ENCODE results near the gene CYB5R4.
"Not testable (repeated sequence)": the region's sequence is repeated elsewhere in the genome, so short reads cannot be mapped to it uniquely, and the experiment has no call there.

The CYB5R4 gene

GRCh38 chr6:83947983-83948382 is 88.5 kb downstream of the CYB5R4 start:
- H3K4me3 ChIP-seq (ENCODE audit: insufficient read depth, low read depth, low read length); H3K9me3 ChIP-seq (ENCODE audit: control insufficient read depth, low read length); H3K4me1 ChIP-seq (ENCODE audit: control insufficient read depth, insufficient read depth, low read length); H3K27me3 ChIP-seq (ENCODE audit: control insufficient read depth, insufficient read depth, low read length, poor library complexity, severe bottlenecking); H3K36me3 ChIP-seq (ENCODE audit: control insufficient read depth, insufficient read depth, low read length); H3K27ac ChIP-seq (ENCODE audit: insufficient read depth, low read depth, low read length, poor library complexity, severe bottlenecking): not testable (repeated sequence)
- 86 to 94% methylated on average over 2 of the region's 2 CpGs for WGBS, 2 experiments

DNA sequence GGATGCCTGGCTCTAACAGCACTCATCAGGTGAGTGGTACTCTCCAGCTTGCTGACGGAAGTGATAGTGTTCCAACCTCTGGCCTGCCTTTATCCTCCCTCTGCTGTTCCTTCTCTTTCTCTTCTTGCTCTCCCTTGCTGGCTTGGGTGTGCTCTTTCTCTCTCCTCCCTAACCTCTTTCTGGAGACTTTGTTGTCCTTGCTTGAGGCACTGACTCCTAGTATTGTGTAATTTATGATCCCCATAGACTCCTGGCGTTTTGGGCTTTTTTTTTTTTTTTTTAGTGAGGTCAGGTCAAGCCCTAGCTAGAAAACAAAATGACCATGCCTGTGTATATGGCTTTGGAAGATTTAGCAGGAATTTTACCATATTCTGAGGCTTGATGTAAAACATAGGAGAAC is 89.4 kb downstream of the CYB5R4 start:
- whole genome bisulfite sequencing, 2 experiments = 82 to 86% methylated on average over 2 of the region's 2 CpGs
- Histone ChIP-seq H3K36me3 (ENCODE audit: control insufficient read depth, insufficient read depth, low read length) (no peaks in the 10 kb centered on the region), H3K4me1 (ENCODE audit: control insufficient read depth, insufficient read depth, low read length) (peaks cover 9% of the 10 kb centered on the region), H3K4me3 (ENCODE audit: insufficient read depth, low read depth, low read length) (no peak overlapping the region), H3K27ac (ENCODE audit: insufficient read depth, low read depth, low read length, poor library complexity, severe bottlenecking) (no peak overlapping the region), H3K27me3 (ENCODE audit: control insufficient read depth, insufficient read depth, low read length, poor library complexity, severe bottlenecking) (no peaks in the 10 kb centered on the region), H3K9me3 (ENCODE audit: control insufficient read depth, low read length) (no peaks in the 10 kb centered on the region)

DNA sequence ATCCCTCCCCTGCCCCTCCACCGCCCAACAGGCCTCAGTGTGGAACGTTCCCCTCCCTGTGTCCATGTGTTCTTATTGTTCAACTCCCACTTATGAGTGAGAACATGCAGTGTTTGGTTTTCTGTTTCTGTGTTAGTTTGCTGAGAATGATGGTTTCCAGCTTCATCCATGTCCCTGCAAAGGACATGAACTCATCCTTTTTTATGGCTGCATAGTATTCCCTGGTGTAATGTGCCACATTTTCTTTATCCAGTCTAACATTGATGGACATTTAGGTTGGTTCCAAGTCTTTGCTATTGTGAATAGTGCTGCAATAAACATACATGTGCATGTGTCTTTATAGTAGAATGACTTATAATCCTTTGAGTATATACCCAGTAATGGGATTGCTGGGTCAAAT is 91.9 kb downstream of the CYB5R4 start:
- not testable (repeated sequence) for H3K36me3 ChIP-seq (ENCODE audit: control insufficient read depth, insufficient read depth, low read length); H3K4me1 ChIP-seq (ENCODE audit: control insufficient read depth, insufficient read depth, low read length); H3K9me3 ChIP-seq (ENCODE audit: control insufficient read depth, low read length); H3K4me3 ChIP-seq (ENCODE audit: insufficient read depth, low read depth, low read length); H3K27me3 ChIP-seq (ENCODE audit: control insufficient read depth, insufficient read depth, low read length, poor library complexity, severe bottlenecking); H3K27ac ChIP-seq (ENCODE audit: insufficient read depth, low read depth, low read length, poor library complexity, severe bottlenecking)
- 86 to 97% methylated on average over 1 to 2 of the region's 2 CpGs for WGBS, 2 experiments

GRCh38 chr6:83952830-83953229 is 93.3 kb downstream of the CYB5R4 start:
- 16 to 17% methylated on average over 2 to 3 of the region's 3 CpGs for WGBS, 2 experiments
- H3K27me3 ChIP-seq (ENCODE audit: control insufficient read depth, insufficient read depth, low read length, poor library complexity, severe bottlenecking) = no peaks in the 10 kb centered on the region

DNA sequence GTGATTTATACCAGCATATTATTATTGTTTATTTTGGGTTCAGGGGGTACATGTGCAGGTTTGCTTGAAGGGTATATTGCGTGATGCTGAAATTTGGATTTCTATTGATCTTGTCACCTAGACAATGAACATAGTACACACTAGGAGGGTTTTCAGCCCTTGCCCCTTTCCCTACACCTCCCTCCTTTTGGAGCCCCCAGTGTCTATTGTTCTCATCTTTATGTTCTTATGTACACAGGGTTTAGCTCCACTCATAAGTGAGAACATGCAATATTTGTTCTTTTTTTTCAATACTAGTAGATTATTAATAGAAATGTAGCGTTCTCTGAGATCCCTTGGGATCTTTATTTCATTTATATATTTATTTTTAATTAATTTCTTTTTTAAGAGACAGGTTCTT is 94.9 kb downstream of the CYB5R4 start:
- H3K9me3 ChIP-seq (ENCODE audit: control insufficient read depth, low read length) = no peaks in the 10 kb centered on the region
- H3K27ac ChIP-seq (ENCODE audit: insufficient read depth, low read depth, low read length, poor library complexity, severe bottlenecking) = no peak overlapping the region
- WGBS, 2 experiments = 100% methylated on average over 1 of the region's 2 CpGs; no CpG with 5 or more reads in 1 of the 2 experiments
- peaks cover 9% of the 10 kb centered on the region for H3K4me1 ChIP-seq (ENCODE audit: control insufficient read depth, insufficient read depth, low read length)
- no peaks in the 10 kb centered on the region for H3K36me3 ChIP-seq (ENCODE audit: control insufficient read depth, insufficient read depth, low read length)
- no peaks in the 10 kb centered on the region for H3K27me3 ChIP-seq (ENCODE audit: control insufficient read depth, insufficient read depth, low read length, poor library complexity, severe bottlenecking)
- no peak overlapping the region for H3K4me3 ChIP-seq (ENCODE audit: insufficient read depth, low read depth, low read length)

More at GRCh38 chr6:83952830-83953229, 93.3 kb downstream of the CYB5R4 start:
- Histone ChIP-seq H3K27ac (ENCODE audit: insufficient read depth, low read depth, low read length, poor library complexity, severe bottlenecking) (no peak overlapping the region), H3K36me3 (ENCODE audit: control insufficient read depth, insufficient read depth, low read length) (no peaks in the 10 kb centered on the region), H3K9me3 (ENCODE audit: control insufficient read depth, low read length) (no peaks in the 10 kb centered on the region), H3K4me1 (ENCODE audit: control insufficient read depth, insufficient read depth, low read length) (peaks cover 9% of the 10 kb centered on the region), H3K4me3 (ENCODE audit: insufficient read depth, low read depth, low read length) (no peak overlapping the region)

DNA sequence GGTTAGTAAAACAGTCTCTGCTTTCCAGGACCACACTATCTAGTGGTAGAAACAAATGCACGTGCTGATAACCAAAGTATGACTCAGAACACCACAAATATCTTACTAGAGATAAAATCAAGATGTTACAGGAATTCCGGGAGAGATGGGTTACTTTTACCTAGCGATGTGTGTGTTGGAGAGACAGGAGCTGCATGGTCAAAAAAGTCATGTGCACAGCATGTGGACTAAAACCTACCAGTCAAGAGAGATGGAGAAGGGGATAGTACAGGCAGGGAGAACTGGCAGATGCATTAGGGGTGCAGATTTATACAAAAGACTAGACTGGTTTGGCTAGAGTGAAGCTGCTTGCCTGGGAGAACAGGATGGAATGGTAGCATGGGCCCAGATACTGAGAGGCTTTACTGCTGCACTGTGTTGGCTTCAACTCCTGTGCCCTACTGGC is 98.8 kb downstream of the CYB5R4 start:
- H3K4me3 ChIP-seq (ENCODE audit: insufficient read depth, low read depth, low read length) = no peak overlapping the region
- peaks cover 2% of the 10 kb centered on the region for H3K4me1 ChIP-seq (ENCODE audit: control insufficient read depth, insufficient read depth, low read length)
- H3K9me3 ChIP-seq (ENCODE audit: control insufficient read depth, low read length) = no peaks in the 10 kb centered on the region
- 95 to 97% methylated on average over 3 of the region's 3 CpGs for WGBS, 2 experiments
- no peaks in the 10 kb centered on the region for H3K27me3 ChIP-seq (ENCODE audit: control insufficient read depth, insufficient read depth, low read length, poor library complexity, severe bottlenecking)
- no peak overlapping the region for H3K27ac ChIP-seq (ENCODE audit: insufficient read depth, low read depth, low read length, poor library complexity, severe bottlenecking)
- no peaks in the 10 kb centered on the region for H3K36me3 ChIP-seq (ENCODE audit: control insufficient read depth, insufficient read depth, low read length)

GRCh38 chr6:83960664-83961063 is 101.2 kb downstream of the CYB5R4 start:
- WGBS, 2 experiments = 83 to 89% methylated on average over 1 of the region's 1 CpG
- Histone ChIP-seq H3K27me3 (ENCODE audit: control insufficient read depth, insufficient read depth, low read length, poor library complexity, severe bottlenecking) (no peaks in the 10 kb centered on the region), H3K4me1 (ENCODE audit: control insufficient read depth, insufficient read depth, low read length) (no peaks in the 10 kb centered on the region)

GRCh38 chr6:83962582-83962981 is 103.1 kb downstream of the CYB5R4 start:
- H3K27me3 ChIP-seq (ENCODE audit: control insufficient read depth, insufficient read depth, low read length, poor library complexity, severe bottlenecking) = no peaks in the 10 kb centered on the region
- H3K36me3 ChIP-seq (ENCODE audit: control insufficient read depth, insufficient read depth, low read length) = no peaks in the 10 kb centered on the region
- H3K27ac ChIP-seq (ENCODE audit: insufficient read depth, low read depth, low read length, poor library complexity, severe bottlenecking) = no peak overlapping the region
- no peaks in the 10 kb centered on the region for H3K4me1 ChIP-seq (ENCODE audit: control insufficient read depth, insufficient read depth, low read length)
- no peak overlapping the region for H3K4me3 ChIP-seq (ENCODE audit: insufficient read depth, low read depth, low read length)
- H3K9me3 ChIP-seq (ENCODE audit: control insufficient read depth, low read length) = no peaks in the 10 kb centered on the region

More at GRCh38 chr6:83960664-83961063, 101.2 kb downstream of the CYB5R4 start:
- Histone ChIP-seq H3K36me3 (ENCODE audit: control insufficient read depth, insufficient read depth, low read length) (no peaks in the 10 kb centered on the region), H3K4me3 (ENCODE audit: insufficient read depth, low read depth, low read length) (no peak overlapping the region), H3K9me3 (ENCODE audit: control insufficient read depth, low read length) (no peaks in the 10 kb centered on the region), H3K27ac (ENCODE audit: insufficient read depth, low read depth, low read length, poor library complexity, severe bottlenecking) (no peak overlapping the region)

GRCh38 chr6:83966539-83966938 is 107.0 kb downstream of the CYB5R4 start:
- Histone ChIP-seq H3K9me3 (ENCODE audit: control insufficient read depth, low read length) (no peaks in the 10 kb centered on the region), H3K4me3 (ENCODE audit: insufficient read depth, low read depth, low read length) (no peak overlapping the region), H3K27ac (ENCODE audit: insufficient read depth, low read depth, low read length, poor library complexity, severe bottlenecking) (no peak overlapping the region), H3K36me3 (ENCODE audit: control insufficient read depth, insufficient read depth, low read length) (no peaks in the 10 kb centered on the region), H3K27me3 (ENCODE audit: control insufficient read depth, insufficient read depth, low read length, poor library complexity, severe bottlenecking) (no peaks in the 10 kb centered on the region), H3K4me1 (ENCODE audit: control insufficient read depth, insufficient read depth, low read length) (no peaks in the 10 kb centered on the region)
- 96 to 100% methylated on average over 3 to 4 of the region's 4 CpGs for WGBS, 2 experiments

DNA sequence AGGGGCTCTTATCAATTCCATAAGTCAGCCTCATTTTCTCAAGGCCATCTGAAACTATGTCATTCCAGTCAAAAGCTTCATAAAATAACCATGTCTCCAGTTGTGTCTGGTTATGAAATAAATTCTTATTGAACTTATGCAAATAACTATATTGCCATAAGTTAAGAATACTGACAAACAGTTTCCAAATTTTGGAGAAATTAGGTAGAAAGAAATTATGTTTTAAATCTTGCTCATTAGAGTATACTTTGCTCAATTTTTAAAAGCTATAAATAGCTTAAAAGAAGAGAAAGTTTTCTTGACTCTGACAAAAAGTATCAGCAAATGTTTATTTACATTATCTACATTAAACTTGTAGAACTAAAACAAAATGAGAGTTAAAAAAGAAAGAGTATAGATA is 111.1 kb downstream of the CYB5R4 start:
- Histone ChIP-seq H3K9me3 (ENCODE audit: control insufficient read depth, low read length) (no peaks in the 10 kb centered on the region), H3K27ac (ENCODE audit: insufficient read depth, low read depth, low read length, poor library complexity, severe bottlenecking) (no peak overlapping the region), H3K27me3 (ENCODE audit: control insufficient read depth, insufficient read depth, low read length, poor library complexity, severe bottlenecking) (no peaks in the 10 kb centered on the region), H3K4me1 (ENCODE audit: control insufficient read depth, insufficient read depth, low read length) (no peaks in the 10 kb centered on the region), H3K36me3 (ENCODE audit: control insufficient read depth, insufficient read depth, low read length) (no peaks in the 10 kb centered on the region), H3K4me3 (ENCODE audit: insufficient read depth, low read depth, low read length) (no peak overlapping the region)

GRCh38 chr6:83974409-83975050 is 115.0 kb downstream of the CYB5R4 start:
- no peaks in the 10 kb centered on the region for H3K4me1 ChIP-seq (ENCODE audit: control insufficient read depth, insufficient read depth, low read length)
- H3K27me3 ChIP-seq (ENCODE audit: control insufficient read depth, insufficient read depth, low read length, poor library complexity, severe bottlenecking) = no peaks in the 10 kb centered on the region
- no peak overlapping the region for H3K27ac ChIP-seq (ENCODE audit: insufficient read depth, low read depth, low read length, poor library complexity, severe bottlenecking)
- no peaks in the 10 kb centered on the region for H3K36me3 ChIP-seq (ENCODE audit: control insufficient read depth, insufficient read depth, low read length)
- H3K9me3 ChIP-seq (ENCODE audit: control insufficient read depth, low read length) = no peaks in the 10 kb centered on the region
- WGBS, 2 experiments = 98 to 99% methylated on average over 3 of the region's 3 CpGs
- no peak overlapping the region for H3K4me3 ChIP-seq (ENCODE audit: insufficient read depth, low read depth, low read length)
